ENCODE results near the gene MT1E.
"Not testable (repeated sequence)": the region's sequence is repeated elsewhere in the genome, so short reads cannot be mapped to it uniquely, and the experiment has no call there.

The MT1E gene

GRCh38 chr16:56645838-56646237 is 20.3 kb downstream of the MT1E start:
- no peak for DNase-seq (ENCODE audit: low read depth in 2 of 2)

- DNase-seq (ENCODE audit: low read depth in 2 of 2): no peak
Observed at GRCh38 chr16:56647641-56648431, 22.3 kb downstream of the MT1E start.

GRCh38 chr16:56649271-56649670 is 23.7 kb downstream of the MT1E start:
- no peak for DNase-seq (ENCODE audit: low read depth in 2 of 2)

GRCh38 chr16:56649820-56650219 is 24.2 kb downstream of the MT1E start:
- no peak for DNase-seq (ENCODE audit: low read depth in 2 of 2)

- no peak for DNase-seq (ENCODE audit: low read depth in 2 of 2)
Observed at GRCh38 chr16:56651586-56651985, 26.0 kb downstream of the MT1E start, which contains the start of gene MT1B. TSS of gene MT1B (plus strand) at chr16:56651886. CDS start at chr16:56651954, 68 bp downstream.

GRCh38 chr16:56652600-56652999 is 27.0 kb downstream of the MT1E start:
- DNase-seq (ENCODE audit: low read depth in 2 of 2): no peak

- DNase-seq (ENCODE audit: low read depth in 2 of 2): no peak
Observed at GRCh38 chr16:56653218-56653617, 27.6 kb downstream of the MT1E start.

GRCh38 chr16:56657555-56658326 is 32.2 kb downstream of the MT1E start, which contains the start of gene MT1F:
TSS of gene MT1F (plus strand) at chr16:56657959. CDS start at chr16:56658059, 100 bp downstream.
- DNase-seq (ENCODE audit: low read depth in 2 of 2): peak; percentile 35 to 52

GRCh38 chr16:56658327-56658875 is 32.8 kb downstream of the MT1E start:
- no peak for DNase-seq (ENCODE audit: low read depth in 2 of 2)

GRCh38 chr16:56662357-56663354 is 37.1 kb downstream of the MT1E start:
- DNase-seq (ENCODE audit: low read depth in 2 of 2): no peak

GRCh38 chr16:56664506-56664905 is 38.9 kb downstream of the MT1E start:
- no peak for DNase-seq (ENCODE audit: low read depth in 2 of 2)

GRCh38 chr16:56665286-56666261 is 40.0 kb downstream of the MT1E start:
- DNase-seq (ENCODE audit: low read depth in 2 of 2): not testable (repeated sequence)

GRCh38 chr16:56667581-56668571 is 42.3 kb downstream of the MT1E start, which contains the start of gene MT1G:
TSS of gene MT1G (minus strand) at chr16:56668065. CDS start at chr16:56667993, 72 bp downstream.
- no peak for DNase-seq (ENCODE audit: low read depth in 2 of 2)

- no peak for DNase-seq (ENCODE audit: low read depth in 2 of 2)
Observed at GRCh38 chr16:56669005-56669839, 43.6 kb downstream of the MT1E start, which contains the start of gene MT1H. TSS of gene MT1H (plus strand) at chr16:56669814. CDS start at chr16:56669885, 71 bp downstream.

- DNase-seq (ENCODE audit: low read depth in 2 of 2): no peak
Observed at GRCh38 chr16:56669840-56670619, 44.4 kb downstream of the MT1E start.

GRCh38 chr16:56670620-56670934 is 45.0 kb downstream of the MT1E start:
- no peak for DNase-seq (ENCODE audit: low read depth in 2 of 2)

- not testable (repeated sequence) for DNase-seq (ENCODE audit: low read depth in 2 of 2)
Observed at GRCh38 chr16:56671691-56672090, 46.1 kb downstream of the MT1E start.

Measured in stimulated activated CD8-positive, alpha-beta memory T cell treated with anti-CD3 and anti-CD28 coated beads, Interleukin-7, amount 100 ng/mL, for 1 hour (primary cell).